Measurements from ENCODE around the gene TM9SF2.

TM9SF2 gene

DNA sequence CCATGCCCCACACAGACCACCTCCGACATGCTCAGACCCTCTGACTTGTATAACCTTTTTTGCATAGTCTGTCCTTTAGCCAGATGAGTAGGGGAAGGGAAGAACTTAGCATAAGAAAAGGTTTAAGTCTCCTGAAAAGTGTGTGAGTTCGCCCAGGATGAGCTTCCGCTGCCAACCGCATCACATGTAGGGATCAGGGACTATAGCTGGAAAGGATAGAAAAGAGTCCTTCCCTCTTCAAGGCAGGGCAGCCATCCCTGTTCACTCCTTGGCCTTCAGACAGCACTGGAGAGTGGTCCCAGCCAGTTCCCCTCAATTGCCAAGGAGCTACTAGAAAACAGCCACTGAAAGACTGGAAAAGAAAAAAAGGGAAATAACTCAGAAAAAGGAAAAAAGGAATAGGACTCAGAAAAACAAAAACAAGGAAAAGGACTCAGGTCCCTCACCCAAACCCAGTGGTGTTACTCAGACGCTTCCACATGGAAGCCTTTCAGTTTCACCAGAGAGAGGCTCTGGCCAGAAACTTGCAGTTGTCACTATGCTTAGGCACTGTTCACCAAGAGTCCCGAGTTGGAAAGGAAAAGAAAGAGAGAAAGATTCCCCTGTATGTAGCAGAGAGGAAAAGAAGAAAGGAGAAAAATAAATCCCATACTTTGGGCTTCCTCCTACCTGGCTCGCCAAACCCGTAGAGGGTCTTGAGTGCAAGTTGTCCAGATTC lies 5.6 kb upstream of the TM9SF2 start:
- DNase-seq, result no peak

- peak; percentile 80 to 90 for DNase-seq
These were observed 4.8 kb upstream of the TM9SF2 start for GRCh38 chr13:99496184-99497142.

GRCh38 chr13:99498171-99499161 lies 2.8 kb upstream of the TM9SF2 start:
- DNase-seq, result peak; percentile 98 to 99

DNA sequence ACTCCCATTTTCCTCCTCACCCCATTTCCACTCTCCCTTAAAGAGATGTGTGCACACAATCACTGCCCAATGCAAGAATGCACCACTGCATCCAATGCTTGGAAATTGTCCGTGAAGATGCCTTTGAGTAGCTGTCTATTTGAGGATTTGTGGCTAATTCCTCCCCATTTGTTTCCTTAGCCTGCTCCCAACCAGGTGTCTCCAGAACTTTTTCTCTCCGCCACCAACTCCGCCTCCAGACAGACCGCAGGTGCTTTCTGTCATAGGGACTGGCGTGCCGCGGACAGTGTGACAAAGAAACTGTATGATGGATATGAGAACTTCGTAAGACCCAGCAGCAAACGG lies 461 bp upstream of the TM9SF2 start:
- DNase-seq, result no peak

DNA sequence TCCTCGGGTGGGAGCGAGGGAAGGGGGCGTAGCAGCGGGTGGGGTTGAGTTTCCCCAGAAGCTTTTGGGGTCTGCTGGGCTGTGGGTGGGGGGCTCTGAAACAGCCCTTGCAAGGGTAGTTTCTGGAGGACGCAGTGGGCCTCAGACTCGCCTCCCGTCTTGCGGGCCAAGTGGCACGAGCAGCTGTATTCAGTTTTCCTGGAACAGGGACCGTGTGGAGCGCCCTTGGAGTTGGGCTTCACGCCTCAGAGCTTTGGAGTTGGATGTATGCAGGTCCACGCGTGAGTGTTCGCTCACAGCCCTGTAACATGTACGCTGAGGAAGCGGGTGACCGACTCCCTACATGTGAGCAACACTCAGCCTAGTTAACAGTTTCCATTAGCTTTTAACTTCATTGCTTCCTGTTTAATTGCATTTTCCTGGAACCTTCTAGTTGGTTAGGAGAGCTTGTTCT lies 603 bp downstream of the TM9SF2 start:
- peak; percentile 2 to 40 for DNase-seq

DNA sequence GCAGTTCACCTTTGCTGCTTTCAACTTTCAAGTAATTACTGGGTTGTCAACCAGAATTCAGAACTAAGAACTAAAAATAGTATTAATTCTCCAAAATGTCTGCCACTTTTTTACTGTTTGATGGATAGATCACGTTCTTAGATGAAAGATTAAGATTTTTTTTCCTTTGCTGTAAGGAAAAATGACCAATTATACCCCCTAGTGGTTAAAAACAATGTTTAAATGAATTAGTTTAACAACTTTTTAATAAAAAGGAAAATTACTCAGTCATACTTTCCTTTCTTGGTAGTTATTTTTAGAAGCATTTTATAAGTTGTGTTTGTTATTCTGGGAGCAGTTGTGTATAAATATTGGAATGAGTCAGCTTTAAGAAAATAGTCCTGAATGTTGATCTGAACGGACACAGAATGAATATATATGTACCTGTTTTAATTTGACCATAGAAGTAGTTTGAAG lies 4.6 kb downstream of the TM9SF2 start:
- peak in 1 of 2 donors; percentile 42 for DNase-seq

DNA sequence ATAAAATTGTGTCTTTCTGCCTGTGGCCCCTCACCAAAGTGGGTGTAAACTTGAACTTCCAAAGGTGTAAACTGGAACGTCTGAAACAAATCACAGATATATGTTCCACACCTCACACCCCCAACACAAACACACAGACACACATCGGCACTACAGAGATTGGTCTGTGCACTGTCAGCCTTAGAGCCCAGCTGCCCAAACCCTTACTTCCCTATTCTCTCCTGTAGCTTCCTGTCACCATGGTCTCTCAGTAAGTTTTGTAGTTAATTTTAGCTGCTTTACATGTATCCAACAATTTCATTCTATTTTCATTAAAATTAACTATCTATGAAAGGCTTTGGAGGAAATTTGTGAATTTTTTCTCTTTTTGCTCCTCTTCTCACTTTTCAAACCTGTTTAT lies 5.4 kb downstream of the TM9SF2 start:
- DNase-seq, result peak in 1 of 2 donors; percentile 25

GRCh38 chr13:99507054-99507453 lies 5.8 kb downstream of the TM9SF2 start:
- no peak for DNase-seq

GRCh38 chr13:99507551-99507950 lies 6.3 kb downstream of the TM9SF2 start:
- DNase-seq, result no peak

DNA sequence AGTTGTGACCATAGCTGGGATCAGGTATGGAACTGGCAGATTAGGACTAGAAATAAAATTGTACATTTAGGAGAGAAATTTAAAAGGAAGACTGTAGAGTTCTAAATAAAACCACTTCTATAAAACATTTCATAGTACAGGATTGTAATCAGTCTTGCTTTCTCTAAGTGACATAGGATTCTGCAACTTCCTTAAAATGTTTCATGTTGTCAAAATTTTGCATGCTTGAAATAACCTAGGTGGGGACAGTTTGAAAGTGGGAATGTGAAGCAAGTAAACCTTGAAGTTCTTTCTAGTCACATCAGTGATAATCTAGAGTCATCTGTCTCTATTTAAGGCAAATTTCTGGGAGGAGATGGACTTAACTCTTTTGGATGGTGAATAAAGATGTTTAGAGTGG lies 6.7 kb downstream of the TM9SF2 start:
- no peak for DNase-seq

DNA sequence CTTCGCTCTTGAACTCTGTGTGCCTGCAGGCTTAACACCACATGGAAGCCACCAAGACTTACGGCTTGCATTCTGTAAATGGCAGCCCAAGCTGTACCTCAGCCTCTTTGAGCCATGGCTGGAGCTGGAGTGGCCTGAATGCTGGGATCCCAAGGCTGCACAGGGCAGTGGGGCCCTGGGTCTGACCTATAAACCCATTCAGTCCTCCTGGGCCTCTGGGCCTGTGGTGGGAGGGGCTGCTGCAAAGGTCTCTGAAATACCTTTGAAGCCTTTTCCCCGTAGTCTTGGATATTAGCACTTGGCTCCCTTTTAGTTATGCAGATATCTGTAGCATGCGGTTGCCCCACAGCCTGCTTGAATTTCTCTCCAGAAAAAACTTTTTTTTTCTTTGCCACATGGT lies 8.2 kb downstream of the TM9SF2 start:
- no peak for DNase-seq

GRCh38 chr13:99514801-99515200 lies 13.5 kb downstream of the TM9SF2 start:
- DNase-seq, result no peak

- no peak for DNase-seq
These were observed 15.1 kb downstream of the TM9SF2 start for GRCh38 chr13:99516153-99516929.

DNA sequence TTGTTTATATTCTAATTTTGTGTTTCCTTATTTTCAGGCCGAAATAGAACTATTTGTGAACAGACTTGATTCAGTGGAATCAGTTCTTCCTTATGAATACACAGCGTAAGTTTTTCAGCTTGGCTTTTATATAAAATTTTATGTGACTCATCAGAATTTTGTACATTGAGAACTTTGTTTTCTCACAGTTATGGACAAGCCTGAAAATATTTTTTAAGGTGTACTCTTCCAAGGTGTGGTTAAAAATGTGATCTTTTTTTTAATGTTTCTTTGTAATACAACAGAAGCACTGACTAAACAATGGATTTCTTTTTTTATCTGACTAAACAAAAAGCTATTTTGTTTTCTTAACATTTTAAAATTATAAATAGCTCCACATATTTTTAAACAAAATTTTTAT lies 16.3 kb downstream of the TM9SF2 start:
- DNase-seq, result no peak

GRCh38 chr13:99517984-99518383 lies 16.7 kb downstream of the TM9SF2 start:
- no peak for DNase-seq

GRCh38 chr13:99522298-99522697 lies 21.0 kb downstream of the TM9SF2 start:
- no peak for DNase-seq

DNA sequence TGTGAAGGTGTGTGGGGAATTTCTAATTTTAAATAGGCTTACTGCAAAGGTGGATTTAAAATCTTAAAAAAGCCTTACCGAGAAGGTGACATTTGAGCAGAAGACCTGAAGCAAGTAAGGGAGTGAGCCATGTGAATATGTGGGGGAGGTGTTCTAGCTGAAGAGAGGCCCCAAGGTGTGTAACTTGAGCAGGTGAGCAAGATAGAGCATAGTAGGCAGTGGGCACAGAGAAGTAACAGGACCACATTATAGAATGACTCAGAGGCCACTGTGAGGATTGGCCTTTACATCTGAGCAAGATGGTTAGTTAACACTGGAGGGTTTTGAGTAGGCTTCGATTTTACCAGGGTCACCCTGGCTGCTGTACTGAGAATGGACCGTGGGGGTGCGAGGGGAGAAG lies 22.6 kb downstream of the TM9SF2 start:
- DNase-seq, result no peak

DNA sequence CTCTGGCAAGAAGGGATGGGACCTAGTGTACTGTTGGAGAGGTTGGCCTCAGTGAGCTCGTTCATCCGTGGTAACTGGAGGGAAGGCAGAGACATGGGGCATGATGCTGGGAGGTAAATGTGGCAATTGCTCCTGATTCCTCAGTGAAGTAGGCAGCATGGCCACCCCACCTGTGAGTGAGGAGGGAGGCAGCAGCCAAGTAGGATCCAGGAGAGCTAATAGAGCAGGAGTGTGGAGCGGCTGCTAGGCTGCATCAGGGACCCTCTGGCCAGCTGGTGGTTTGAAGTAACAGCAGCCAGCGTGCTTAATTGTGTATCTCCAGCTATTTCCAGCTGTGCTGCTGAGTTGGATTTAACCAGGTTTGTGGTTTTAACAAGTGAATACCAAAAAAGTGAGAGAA lies 24.7 kb downstream of the TM9SF2 start:
- DNase-seq, result no peak

GRCh38 chr13:99526549-99526948 lies 25.3 kb downstream of the TM9SF2 start:
- DNase-seq, result no peak

DNA sequence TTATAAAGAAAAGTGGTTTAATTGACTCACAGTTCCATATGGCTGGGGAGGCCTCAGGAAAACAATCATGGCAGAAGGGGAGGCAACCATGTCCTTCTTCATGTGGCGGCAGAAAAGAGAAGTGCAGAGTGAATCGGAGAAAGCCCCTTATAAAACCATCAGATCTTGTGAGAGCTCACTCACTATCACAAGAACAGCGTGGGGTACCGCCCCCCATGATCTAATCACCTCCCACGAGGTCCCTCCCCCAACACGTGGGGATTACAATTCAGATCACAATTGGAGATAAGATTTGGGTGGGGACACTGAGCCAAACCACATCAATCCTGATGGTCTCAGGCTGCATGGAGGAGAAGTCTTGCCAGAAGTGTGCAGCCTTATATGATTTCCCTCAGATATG lies 26.0 kb downstream of the TM9SF2 start:
- peak in 1 of 2 donors; percentile 34 for DNase-seq

GRCh38 chr13:99528547-99528946 lies 27.3 kb downstream of the TM9SF2 start:
- DNase-seq, result peak; percentile 36 to 60

GRCh38 chr13:99536023-99536422 lies 34.8 kb downstream of the TM9SF2 start:
- DNase-seq, result no peak

Data from CD4-positive, alpha-beta T cell treated with Interferon alpha-2 for 1 hour (primary cell).